GM08714 (cell line): Measurements from ENCODE around the gene CHRM4.

Experiments used
- H3K4me3 ChIP-seq: fragments of 200-500 bp; sonication (Bioruptor generic); 2 replicates; pipeline ENCODE4 v1.5.1; 2014; ENCODE audit warnings: mild to moderate bottlenecking, low read length, inconsistent platforms
- ZNF274 ChIP-seq: IDR thresholded peaks from 2 replicates; pipeline ENCODE4 v1.6.1; 2012; ENCODE audit warnings: mild to moderate bottlenecking, low read depth, low read length

CHRM4 gene

DNA sequence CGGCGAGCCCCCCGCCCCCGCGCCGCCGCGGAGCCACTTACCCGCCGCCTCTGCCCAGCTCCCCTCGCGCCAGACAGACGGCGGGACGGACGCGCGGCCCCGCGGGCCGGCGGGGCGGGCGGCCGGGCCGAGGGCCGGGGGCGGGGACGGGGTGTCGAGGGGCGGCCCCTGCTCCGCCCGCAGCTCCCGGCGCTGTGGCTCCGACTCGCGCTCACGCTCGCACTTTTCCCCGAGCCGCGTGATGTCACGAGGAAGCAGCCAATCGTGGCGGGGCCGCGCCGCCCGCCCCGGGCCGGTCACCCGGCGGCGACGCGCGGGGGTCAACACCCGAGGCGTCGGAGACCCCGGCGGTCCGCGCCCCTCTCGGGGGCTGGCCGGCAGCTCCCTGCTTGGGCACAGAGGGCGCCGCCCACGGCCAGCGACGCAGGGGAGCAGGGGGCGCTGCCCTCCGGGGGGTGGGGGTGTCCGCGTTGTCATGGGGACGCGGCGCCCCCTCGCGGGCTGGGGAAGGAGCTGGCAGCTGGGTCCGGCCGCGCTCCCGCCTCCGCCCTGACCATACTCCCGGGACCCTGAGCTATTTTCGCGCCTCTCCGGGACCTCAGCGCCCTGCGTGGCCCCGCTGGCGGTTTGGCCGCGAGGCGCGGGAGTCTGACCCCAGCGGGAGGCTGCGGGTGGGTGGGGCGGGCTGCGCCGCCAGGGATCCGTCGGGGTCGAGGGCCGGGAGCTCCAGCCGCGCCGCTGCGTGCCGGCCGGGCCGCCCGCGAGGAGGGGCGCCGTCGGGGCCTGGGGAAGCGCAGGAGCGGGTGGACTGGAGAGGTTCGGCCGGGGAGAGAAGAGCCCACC, at the start of gene CHRM4:
CHRM4 (minus strand) TSS at position 199 of the 843 bp plus-strand sequence. CDS start 5,219 bp downstream, outside the sequence.
- peak within 1 kb of the TSS; percentile 44; the same call in 1 of the 2 replicates for H3K4me3 ChIP-seq
- no peak for TF ChIP-seq ZNF274

- no peak for TF ChIP-seq ZNF274
- no peak overlapping the region for H3K4me3 ChIP-seq
Measured at GRCh38 chr11:46438211-46438610, 46.6 kb upstream of the CHRM4 start.

- no peak for TF ChIP-seq ZNF274
- no peak overlapping the region for H3K4me3 ChIP-seq
Measured at GRCh38 chr11:46437122-46437689, 45.6 kb upstream of the CHRM4 start.

DNA sequence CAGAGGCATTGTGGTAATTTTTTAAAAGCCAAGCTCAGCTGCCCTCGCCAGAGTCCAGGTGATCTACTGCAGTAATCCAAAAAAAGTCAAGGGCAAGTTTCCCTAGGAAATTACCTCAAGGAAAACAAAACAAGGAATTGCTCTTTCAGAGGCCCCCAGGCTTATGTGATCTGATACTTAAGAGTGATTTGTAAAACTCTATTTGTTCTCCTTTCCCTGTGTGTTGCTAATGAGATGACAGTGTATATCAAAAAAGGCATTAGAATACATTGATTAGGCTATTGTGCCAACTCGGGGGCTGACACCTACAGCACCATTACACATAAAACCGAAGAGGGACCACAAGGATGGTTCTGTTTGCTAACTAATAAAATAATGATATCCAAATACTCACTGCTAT, 44.5 kb upstream of the CHRM4 start:
- TF ChIP-seq ZNF274: no peak
- H3K4me3 ChIP-seq: no peak overlapping the region

DNA sequence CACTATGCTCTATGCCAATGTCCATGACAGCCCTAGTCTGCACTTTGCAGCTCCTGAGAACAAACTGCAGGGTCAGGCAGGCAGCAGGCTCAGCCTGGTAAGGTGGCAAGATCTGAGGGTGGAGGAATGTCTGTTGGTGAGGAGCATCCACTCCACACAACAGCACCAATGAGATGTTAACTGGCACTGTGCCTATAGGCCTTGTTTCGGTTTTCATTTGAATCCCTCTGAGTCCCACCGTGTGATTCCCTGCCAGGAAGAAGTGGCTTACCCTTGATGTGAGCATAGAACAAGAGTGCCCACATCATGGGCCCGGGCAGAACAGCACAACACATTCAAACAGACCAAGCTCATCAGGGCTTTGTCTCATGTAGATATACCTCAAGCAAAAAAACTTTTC, 44.1 kb upstream of the CHRM4 start:
- H3K4me3 ChIP-seq: no peak overlapping the region
- no peak for TF ChIP-seq ZNF274

- no peak for TF ChIP-seq ZNF274
- no peak overlapping the region for H3K4me3 ChIP-seq
Measured at GRCh38 chr11:46431211-46431610, 39.6 kb upstream of the CHRM4 start.

DNA sequence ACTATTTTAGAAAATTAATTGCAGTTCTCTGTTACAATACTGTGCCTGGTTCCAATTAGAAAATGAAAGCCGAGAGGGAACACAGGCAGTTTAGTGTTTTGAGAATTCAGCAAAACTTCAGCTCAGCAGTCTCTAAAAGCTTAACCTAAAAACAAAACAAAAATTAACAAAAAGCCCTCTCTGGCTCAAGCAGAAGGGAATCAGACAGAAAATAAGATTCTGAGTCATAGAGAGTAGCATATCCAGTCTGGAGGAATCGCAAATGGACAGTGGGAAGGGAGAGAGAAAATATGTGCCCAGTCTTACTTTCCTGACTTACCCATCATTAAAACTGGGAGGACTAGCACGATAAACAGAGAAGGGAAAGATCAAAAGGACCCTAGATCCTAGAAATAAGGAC, 38.1 kb upstream of the CHRM4 start:
- TF ChIP-seq ZNF274: no peak
- H3K4me3 ChIP-seq: no peak overlapping the region

DNA sequence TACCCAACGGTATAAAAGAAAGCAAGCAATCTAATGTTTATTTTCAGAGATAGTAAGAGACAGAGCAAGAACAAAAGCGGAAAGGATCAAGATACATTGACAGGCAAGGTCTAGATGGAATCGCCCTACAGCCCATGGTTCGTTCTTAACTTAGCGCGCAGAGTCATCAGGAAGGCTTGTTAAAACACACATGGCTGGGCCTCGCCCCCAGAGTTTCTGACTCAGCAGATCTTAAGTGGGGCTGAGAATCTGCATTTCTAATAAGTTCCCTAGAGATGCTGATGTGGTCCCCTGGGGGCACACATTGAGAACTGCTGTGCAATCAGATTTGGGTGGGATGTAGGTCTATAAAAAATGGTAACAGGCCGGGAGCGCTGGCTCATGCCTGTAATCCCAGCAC, 35.8 kb upstream of the CHRM4 start:
- no peak for TF ChIP-seq ZNF274
- no peak overlapping the region for H3K4me3 ChIP-seq

DNA sequence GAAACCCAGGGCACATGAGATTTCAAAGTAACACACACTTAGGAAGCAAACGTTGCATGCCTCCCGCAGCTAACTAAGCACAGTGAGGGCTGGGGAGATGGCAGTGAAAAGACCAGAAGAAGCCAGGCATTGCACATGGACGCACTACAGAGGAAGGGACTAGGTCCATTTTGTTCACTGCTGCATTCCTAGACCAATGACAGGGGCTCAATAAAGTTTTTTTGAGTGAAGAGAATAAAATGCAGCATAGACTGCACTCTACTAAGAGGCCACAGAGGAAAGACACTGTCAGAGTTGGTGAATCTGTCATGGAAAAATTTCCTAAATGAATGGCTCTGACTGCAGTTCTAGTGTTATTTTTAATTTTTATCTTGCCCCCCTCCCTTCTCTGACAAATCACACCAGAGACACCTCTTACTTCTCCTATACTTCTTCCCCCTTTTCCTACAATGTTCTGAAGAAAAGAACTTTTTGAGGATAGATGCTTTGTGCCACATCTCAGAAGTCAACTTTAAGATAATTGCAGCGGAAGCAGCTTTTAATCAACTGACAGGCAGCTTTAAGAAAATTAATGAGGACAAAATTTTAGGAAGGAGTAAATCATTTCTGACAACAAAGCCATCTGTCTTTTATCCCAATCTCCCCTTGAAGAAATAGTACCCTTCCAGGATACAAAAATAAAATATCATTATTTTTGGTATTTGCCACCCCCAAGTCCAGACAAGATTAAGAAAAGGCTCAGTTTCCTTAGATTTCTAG, 34.8 kb upstream of the CHRM4 start:
- no peak for TF ChIP-seq ZNF274
- no peak overlapping the region for H3K4me3 ChIP-seq

- no peak for TF ChIP-seq ZNF274
- H3K4me3 ChIP-seq: no peak overlapping the region
Measured at GRCh38 chr11:46422588-46422987, 31.0 kb upstream of the CHRM4 start.

GRCh38 chr11:46421257-46421880, 29.8 kb upstream of the CHRM4 start:
- H3K4me3 ChIP-seq: no peak overlapping the region
- no peak for TF ChIP-seq ZNF274

GRCh38 chr11:46420513-46420912, 28.9 kb upstream of the CHRM4 start:
- no peak for TF ChIP-seq ZNF274
- H3K4me3 ChIP-seq: no peak overlapping the region

DNA sequence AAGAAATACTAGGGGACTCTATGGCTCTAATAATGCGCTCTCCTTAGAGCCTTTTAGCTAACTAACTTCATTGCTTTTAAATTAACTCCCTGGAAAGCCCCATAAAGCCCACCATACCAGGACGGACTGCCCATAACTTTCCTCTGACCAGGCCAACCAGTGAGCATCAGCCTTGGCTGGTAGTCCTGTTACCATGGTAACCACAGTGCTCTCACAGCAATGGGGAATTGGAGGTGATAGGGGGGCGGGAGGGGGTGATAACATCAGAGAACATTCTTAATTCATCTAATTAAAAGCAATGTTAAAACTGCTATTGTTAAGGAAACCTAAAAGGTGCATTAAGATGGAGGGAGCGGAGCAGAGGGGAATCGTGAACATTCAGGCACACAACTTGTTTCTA, 27.2 kb upstream of the CHRM4 start:
- H3K4me3 ChIP-seq: no peak overlapping the region
- no peak for TF ChIP-seq ZNF274

GRCh38 chr11:46417711-46418110, 26.1 kb upstream of the CHRM4 start:
- TF ChIP-seq ZNF274: no peak
- H3K4me3 ChIP-seq: no peak overlapping the region
